HG02981 (cell line): Measurements from ENCODE around the gene CLK2.
"Not testable (repeated sequence)": the region's sequence is repeated elsewhere in the genome, so short reads cannot be mapped to it uniquely, and the experiment has no call there.

Experiments used
- ATAC-seq: cut with Tn5 transposase; IDR thresholded peaks from one replicate; pipeline ENCODE4 v1.9.1; 2021; ENCODE audit warnings: mild to moderate bottlenecking, moderate library complexity; ENCODE audit not compliant: unreplicated experiment

The CLK2 gene

DNA sequence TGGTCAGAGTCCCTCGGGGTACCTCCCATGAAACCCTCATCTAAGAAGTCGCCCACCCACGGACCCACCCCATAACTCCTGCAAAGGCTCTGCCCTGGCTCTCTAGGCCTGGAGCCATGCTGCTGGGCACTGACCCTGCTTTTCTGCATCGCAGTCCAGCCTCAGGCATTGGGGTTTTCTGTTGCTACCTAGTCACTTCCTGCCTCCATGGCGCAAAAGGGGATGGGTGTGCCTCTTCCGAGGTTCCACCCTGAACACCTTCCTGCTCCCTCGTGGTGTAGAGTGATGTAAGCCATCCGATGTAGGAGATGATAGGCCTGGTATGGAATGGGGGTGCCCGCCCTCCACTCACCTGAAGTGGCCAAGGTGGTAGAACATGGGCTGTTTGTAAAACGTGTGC is 58.6 kb downstream of the CLK2 start:
- not testable (repeated sequence) for ATAC-seq
